ENCODE measurements around the gene ZNF689.

Gene ZNF689

DNA sequence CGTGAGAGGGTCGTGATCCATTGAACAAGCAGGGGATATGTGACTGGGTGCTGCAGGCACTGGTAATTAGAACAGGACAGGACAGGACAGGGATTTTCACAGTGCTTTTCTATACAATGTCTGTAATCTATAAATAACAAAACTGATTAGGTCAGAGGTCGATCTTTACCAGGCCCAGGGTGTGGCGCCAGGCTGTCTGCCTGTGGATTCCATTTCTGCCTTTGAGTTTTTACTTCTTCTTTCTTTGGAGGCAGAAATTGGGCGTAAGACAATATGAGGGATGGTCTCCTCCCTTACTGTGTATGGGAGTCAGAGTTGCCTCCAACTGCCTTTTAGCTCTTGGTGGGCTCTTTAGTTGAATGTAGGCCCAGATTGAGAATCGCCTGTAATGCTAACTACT lies 50.5 kb downstream of the ZNF689 start:
- DNase-seq, result no peak

- no peak for DNase-seq
Observed at GRCh38 chr16:30558789-30559377, 51.3 kb downstream of the ZNF689 start.

- peak; percentile 96 for DNase-seq
Observed at GRCh38 chr16:30557957-30558788, 52.0 kb downstream of the ZNF689 start, which contains the start of gene ZNF764. Gene ZNF764 (minus strand): TSS chr16:30558374. CDS start chr16:30558182, 192 bp downstream.

- DNase-seq, result no peak
Observed at GRCh38 chr16:30557707-30557956, 52.6 kb downstream of the ZNF689 start.

DNA sequence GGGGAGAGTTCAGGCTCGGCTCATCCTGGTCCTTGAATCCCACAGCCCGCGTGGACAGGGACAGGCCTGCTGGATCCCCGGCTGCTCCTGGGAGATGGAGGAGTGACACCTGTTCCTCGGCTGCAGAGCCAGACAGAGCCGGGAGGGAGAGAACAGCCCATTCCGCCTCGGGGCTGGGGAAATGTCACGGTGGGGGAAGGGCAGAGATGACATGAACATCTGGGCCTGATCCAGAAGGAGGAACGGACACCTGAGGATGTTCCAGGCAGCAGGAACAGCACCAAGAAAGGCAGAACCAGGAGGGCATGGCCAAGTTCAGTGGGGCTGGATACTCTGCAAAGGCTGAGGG lies 54.1 kb downstream of the ZNF689 start:
- DNase-seq, result no peak

- DNase-seq, result no peak
Observed at GRCh38 chr16:30555315-30556124, 54.7 kb downstream of the ZNF689 start.

- DNase-seq, result no peak
Observed at GRCh38 chr16:30554557-30555314, 55.5 kb downstream of the ZNF689 start.

- no peak for DNase-seq
Observed at GRCh38 chr16:30553393-30553899, 56.7 kb downstream of the ZNF689 start.

DNA sequence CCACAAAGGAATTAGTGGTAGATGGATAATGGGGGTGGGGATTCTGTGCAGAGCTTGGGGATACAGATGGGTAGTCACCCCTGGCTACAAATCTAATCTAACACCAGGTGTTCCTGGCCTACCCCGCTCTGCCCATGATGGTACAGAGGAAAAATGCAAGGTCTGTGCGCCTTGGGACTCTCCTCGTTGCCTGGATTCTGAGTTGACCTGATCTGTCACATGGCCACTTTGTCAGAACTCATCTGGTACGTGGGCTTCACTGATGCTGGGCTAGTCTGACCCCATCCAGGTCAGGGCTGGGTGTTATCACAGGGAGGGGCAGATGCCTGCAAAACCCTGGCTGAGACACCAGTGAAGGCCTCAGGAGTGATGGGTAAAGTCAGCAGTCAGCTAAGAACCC lies 57.2 kb downstream of the ZNF689 start:
- DNase-seq, result no peak

All from DMS153 (cell line).